K562 (cell line): ENCODE results near the gene LSR. TPM values are rescaled to one million over a fixed set of nuclear protein-coding genes. Genes with fewer than 3 reads are reported as not detected.

Experiments
- CTCF ChIP-seq, 3 experiments: IDR thresholded peaks in 2 of 3; conservative IDR thresholded peaks in 1 of 3; 2 replicates each; pipeline ENCODE4 v1.5.1; 2011 to 2012; ENCODE audit warnings: low read length in 3 of 3, mild to moderate bottlenecking in 3 of 3, control low read depth in 2 of 3, improper control_type of control experiment in 1 of 3, inconsistent platforms in 1 of 3, low read depth in 1 of 3, mixed read lengths in 1 of 3, moderate library complexity in 1 of 3; ENCODE audit not compliant: insufficient read depth in 2 of 3
- CUX1 ChIP-seq: fragments of 200-800 bp; sonication (Bioruptor generic); IDR thresholded peaks from 2 replicates; pipeline ENCODE4 v1.6.1; 2016; ENCODE audit warnings: missing genetic modification characterization, missing compliant biosample characterization
- ETV5 ChIP-seq: sonication (generic); formaldehyde crosslinking; IDR thresholded peaks from 2 replicates; pipeline ENCODE4 v1.4.0; 2020; ENCODE audit warnings: low read depth, mild to moderate bottlenecking, missing genetic modification reagents
- HMG20B ChIP-seq: fragments of 250-450 bp; sonication (Bioruptor Pico); IDR thresholded peaks from 2 replicates; pipeline ENCODE4 v1.5.0; 2021; ENCODE audit warnings: mild to moderate bottlenecking
- KAT8 ChIP-seq: fragments of 450-650 bp; IDR thresholded peaks from 2 replicates; pipeline ENCODE4 v1.6.1; 2016; ENCODE audit warnings: low read depth, mild to moderate bottlenecking
- KDM2B ChIP-seq: fragments of 250-450 bp; sonication (Bioruptor Pico); IDR thresholded peaks from 2 replicates; pipeline ENCODE4 v1.8.0; 2021; ENCODE audit warnings: mild to moderate bottlenecking, moderate library complexity
- NR3C1 ChIP-seq: sonication (generic); formaldehyde crosslinking; IDR thresholded peaks from 2 replicates; pipeline ENCODE4 v1.8.1; 2022; ENCODE audit warnings: missing genetic modification reagents
- NRF1 ChIP-seq, 2 experiments: fragments of 450-650 bp; IDR thresholded peaks in 1 of 2; conservative IDR thresholded peaks in 1 of 2; 2 replicates each; pipeline ENCODE4 v1.6.1; 2014; ENCODE audit warnings: mild to moderate bottlenecking in 2 of 2
- PRDM10 ChIP-seq: fragments of 450-650 bp; IDR thresholded peaks from 2 replicates; pipeline ENCODE4 v1.6.1; 2018; ENCODE audit not compliant: partially characterized antibody
- SAP30 ChIP-seq: fragments of 200-600 bp; sonication (generic); IDR thresholded peaks from 2 replicates; pipeline ENCODE4 v1.6.1; 2012; ENCODE audit warnings: borderline replicate concordance, low read depth, mild to moderate bottlenecking, moderate library complexity, low read length, control low read depth, inconsistent platforms; ENCODE audit not compliant: insufficient read depth, poor library complexity, severe bottlenecking
- ZKSCAN1 ChIP-seq: fragments of 150-350 bp; IDR thresholded peaks from 2 replicates; pipeline ENCODE4 v1.6.1; 2016; ENCODE audit warnings: low read depth, low read length
- ZNF324 ChIP-seq: fragments of 250-450 bp; sonication (Bioruptor Pico); IDR thresholded peaks from 2 replicates; pipeline ENCODE4 v1.4.0; 2020; ENCODE audit warnings: mild to moderate bottlenecking
- ZNF431 ChIP-seq: sonication (generic); formaldehyde crosslinking; IDR thresholded peaks from 2 replicates; pipeline ENCODE4 v1.8.0; 2022; ENCODE audit warnings: mild to moderate bottlenecking, missing genetic modification reagents
- ZNF449 ChIP-seq: fragments of 250-450 bp; sonication (Bioruptor Pico); IDR thresholded peaks from 2 replicates; pipeline ENCODE4 v1.8.0; 2022; ENCODE audit warnings: moderate library complexity, mild to moderate bottlenecking, inconsistent platforms
- polyA plus RNA-seq, 8 experiments: library from polyadenylated mRNA; depleted of rRNA in 4 of 8; stranded (reverse) in 5 of 8; unstranded in 3 of 8; fragments of >200 nt; fragmentation: Nextera tagmentation in 2 of 8; fragmentation: Illumina TruSeq in 1 of 8; extraction: Ambion mirVana in 2 of 8; extraction: Trizol in 1 of 8; gene quantifications; 2 replicates each; pipeline versions ENCODE4 v1.2.1 to v1.2.3, GENCODE V29; 2011 to 2014; ENCODE audit warnings: inconsistent platforms in 1 of 8, missing spikeins in 1 of 8
- total RNA-seq, 7 experiments: library from RNA; depleted of rRNA in 6 of 7; stranded (reverse); fragments of >200 nt in 6 of 7; fragmentation: Illumina TruSeq in 2 of 7; extraction: Trizol in 2 of 7; gene quantifications; 2 replicates each; pipeline versions ENCODE4 v1.2.1 to v1.2.3, GENCODE V29; 2011 to 2021; ENCODE audit warnings: low replicate concordance in 1 of 7

Gene LSR
- total and polyA plus RNA-seq, 9 of the 15 experiments (the other 6 are each of a cell fraction or from before 2014, with no cell fraction given): 0.44 to 87.9 (median 28.0) TPM

GRCh38 chr19:35248310-35249145 is at the start of gene LSR (continued):
- TF ChIP-seq PRDM10 (peak; percentile 100), CUX1 (CRISPR knock-in tag) (no peak), ZNF324 (CRISPR knock-in tag) (no peak), ETV5 (peak; percentile 79), KDM2B (CRISPR knock-in tag) (no peak; the same call in 1 of the 2 replicates), NRF1 (conservative IDR thresholded peaks at IDR 0.05 in 1 of 2, IDR thresholded peaks at IDR 0.05 in 1 of 2) (peak in 1 of 2 experiments; percentile 60; a peak in 3 of 4 replicates), ZNF449 (CRISPR knock-in tag) (no peak), SAP30 (peak; percentile 90), ZKSCAN1 (no peak), NR3C1 (CRISPR knock-in tag) (peak; percentile 34; the same call in 1 of the 2 replicates), KAT8 (no peak), HMG20B (no peak), CTCF (IDR thresholded peaks at IDR 0.05 in 2 of 3, conservative IDR thresholded peaks at IDR 0.05 in 1 of 3; ENCODE audit: insufficient read depth in 2 of 3, low read depth in 1 of 3, low read length in 3 of 3) (0 out of 6 replicates have a peak, but pooled peaks of 1 of the 3 experiments have one; percentile 28), ZNF431 (CRISPR knock-in tag) (no peak)
